SU-DHL-6 (cell line): ENCODE measurements around the gene FOXD2.
A peak's percentile ranks its signal among the peaks of the same experiment; 100 is the strongest.

Experiments
- H2AFZ ChIP-seq: fragments of 200-600 bp; sonication (generic); 2 replicates; pipeline ENCODE4 v1.6.1; 2014; ENCODE audit warnings: low read depth, mild to moderate bottlenecking, moderate library complexity, mixed read lengths, antibody characterized with exemption, low read length; ENCODE audit not compliant: severe bottlenecking
- H3F3A ChIP-seq: fragments of 200-600 bp; shearing (Covaris generic); 2 replicates; pipeline ENCODE4 v1.6.0; 2016; ENCODE audit warnings: antibody characterized with exemption, mild to moderate bottlenecking; ENCODE audit not compliant: insufficient read depth
- H3K27ac ChIP-seq: fragments of 200-600 bp; sonication (generic); 2 replicates; pipeline ENCODE4 v1.5.1; 2016; ENCODE audit warnings: low read depth, mild to moderate bottlenecking, low read length, moderate library complexity, mixed read lengths
- H3K27me3 ChIP-seq: fragments of 200-600 bp; sonication (generic), shearing (Covaris generic); 2 replicates; pipeline ENCODE4 v1.6.0; 2014; ENCODE audit warnings: mild to moderate bottlenecking, low read length
- H3K36me3 ChIP-seq: fragments of 200-600 bp; sonication (generic); 2 replicates; pipeline ENCODE4 v1.6.1; 2014; ENCODE audit warnings: mild to moderate bottlenecking, low read length, mixed read lengths
- H3K4me2 ChIP-seq: fragments of 300-600, 200-600 bp; shearing (Covaris generic), sonication (generic); 2 replicates; pipeline ENCODE4 v1.6.0; 2014; ENCODE audit warnings: low read length, low read depth, mild to moderate bottlenecking; ENCODE audit not compliant: poor library complexity, severe bottlenecking
- H3K4me3 ChIP-seq: fragments of 200-600 bp; sonication (generic); 2 replicates; pipeline ENCODE4 v1.5.1; 2014; ENCODE audit warnings: antibody characterized with exemption, low read length, mild to moderate bottlenecking, mixed read lengths; ENCODE audit not compliant: insufficient read depth, poor library complexity, severe bottlenecking
- H3K79me2 ChIP-seq: fragments of 200-600 bp; sonication (generic); 2 replicates; pipeline ENCODE4 v1.6.1; 2014; ENCODE audit warnings: mild to moderate bottlenecking, low read length, moderate library complexity; ENCODE audit not compliant: insufficient read depth
- H3K9ac ChIP-seq: fragments of 200-600 bp; sonication (generic); 2 replicates; pipeline ENCODE4 v1.7.0; 2014; ENCODE audit warnings: mild to moderate bottlenecking, low read length
- H3K9me2 ChIP-seq: fragments of 200-600 bp; sonication (generic); replicated peaks from 2 replicates; pipeline ENCODE4 v1.6.1; 2014; ENCODE audit warnings: low read length; ENCODE audit not compliant: insufficient read depth
- H3K9me3 ChIP-seq: fragments of 200-600 bp; sonication (generic); 2 replicates; pipeline ENCODE4 v1.6.1; 2014; ENCODE audit warnings: low read length, mixed read lengths; ENCODE audit not compliant: insufficient read depth
- H4K20me1 ChIP-seq: fragments of 200-600 bp; sonication (generic); 2 replicates; pipeline ENCODE4 v1.6.1; 2014; ENCODE audit warnings: low read depth, mild to moderate bottlenecking, antibody characterized with exemption, low read length, moderate library complexity, mixed read lengths
- EZH2phosphoT487 ChIP-seq: fragments of 200-600 bp; sonication (generic), shearing (Covaris generic); conservative IDR thresholded peaks from 2 replicates; pipeline ENCODE4 v1.6.1; 2018; ENCODE audit warnings: mild to moderate bottlenecking, antibody characterized with exemption, low read length, moderate library complexity, mixed read lengths
- TF ChIP-seq, protein P1 (sequence below): fragments of 200-600 bp; sonication (generic); IDR thresholded peaks from one replicate; pipeline ENCODE4 v1.5.1; 2017; ENCODE audit warnings: antibody characterized with exemption, mild to moderate bottlenecking, low read length, moderate library complexity; ENCODE audit not compliant: insufficient read depth, poor library complexity, severe bottlenecking

FOXD2 gene

GRCh38 chr1:47436979-47437446 is 831 bp upstream of the FOXD2 start:
- Histone ChIP-seq H3K9ac (peak overlapping the region; percentile 91), H3K4me3 (peak overlapping the region; percentile 73), H2AFZ (peak overlapping the region; percentile 87), H3K36me3 (no peaks in the 10 kb centered on the region), H3K27ac (peak overlapping the region; percentile 78), H3K9me2 (no peaks in the 10 kb centered on the region), H3K27me3 (no peaks in the 10 kb centered on the region), H3K79me2 (peaks cover 42% of the 10 kb centered on the region), H4K20me1 (no peaks in the 10 kb centered on the region), H3F3A (no peaks in the 10 kb centered on the region), H3K4me2 (peak overlapping the region; percentile 77), H3K9me3 (no peaks in the 10 kb centered on the region)
- no peak for TF ChIP-seq EZH2phosphoT487
- TF ChIP-seq, protein P1, sequence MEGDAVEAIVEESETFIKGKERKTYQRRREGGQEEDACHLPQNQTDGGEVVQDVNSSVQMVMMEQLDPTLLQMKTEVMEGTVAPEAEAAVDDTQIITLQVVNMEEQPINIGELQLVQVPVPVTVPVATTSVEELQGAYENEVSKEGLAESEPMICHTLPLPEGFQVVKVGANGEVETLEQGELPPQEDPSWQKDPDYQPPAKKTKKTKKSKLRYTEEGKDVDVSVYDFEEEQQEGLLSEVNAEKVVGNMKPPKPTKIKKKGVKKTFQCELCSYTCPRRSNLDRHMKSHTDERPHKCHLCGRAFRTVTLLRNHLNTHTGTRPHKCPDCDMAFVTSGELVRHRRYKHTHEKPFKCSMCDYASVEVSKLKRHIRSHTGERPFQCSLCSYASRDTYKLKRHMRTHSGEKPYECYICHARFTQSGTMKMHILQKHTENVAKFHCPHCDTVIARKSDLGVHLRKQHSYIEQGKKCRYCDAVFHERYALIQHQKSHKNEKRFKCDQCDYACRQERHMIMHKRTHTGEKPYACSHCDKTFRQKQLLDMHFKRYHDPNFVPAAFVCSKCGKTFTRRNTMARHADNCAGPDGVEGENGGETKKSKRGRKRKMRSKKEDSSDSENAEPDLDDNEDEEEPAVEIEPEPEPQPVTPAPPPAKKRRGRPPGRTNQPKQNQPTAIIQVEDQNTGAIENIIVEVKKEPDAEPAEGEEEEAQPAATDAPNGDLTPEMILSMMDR: no peak

GRCh38 chr1:47438165-47439016 is 547 bp downstream of the FOXD2 start:
- Histone ChIP-seq H3K36me3 (no peaks in the 10 kb centered on the region), H3K9ac (peak overlapping the region; percentile 91), H3F3A (no peaks in the 10 kb centered on the region), H3K27me3 (no peaks in the 10 kb centered on the region), H3K4me3 (peak overlapping the region; percentile 73), H3K4me2 (peak overlapping the region; percentile 77), H3K27ac (peak overlapping the region; percentile 78), H3K79me2 (peaks cover 35% of the 10 kb centered on the region), H4K20me1 (no peaks in the 10 kb centered on the region), H2AFZ (peak overlapping the region; percentile 87), H3K9me3 (no peaks in the 10 kb centered on the region), H3K9me2 (no peaks in the 10 kb centered on the region)
- TF ChIP-seq, protein P1: no peak
- TF ChIP-seq EZH2phosphoT487: no peak

GRCh38 chr1:47439017-47439818 is 1.4 kb downstream of the FOXD2 start:
- Histone ChIP-seq H3K27me3 (no peaks in the 10 kb centered on the region), H4K20me1 (no peaks in the 10 kb centered on the region)
- TF ChIP-seq, protein P1: no peak
- no peak for TF ChIP-seq EZH2phosphoT487

More at GRCh38 chr1:47439017-47439818, 1.4 kb downstream of the FOXD2 start:
- no peaks in the 10 kb centered on the region for H3K9me3 ChIP-seq
- no peak overlapping the region for H3K4me3 ChIP-seq
- no peak overlapping the region for H3K27ac ChIP-seq
- no peak overlapping the region for H3K9ac ChIP-seq
- no peak overlapping the region for H3K4me2 ChIP-seq
- no peaks in the 10 kb centered on the region for H3K9me2 ChIP-seq
- H3F3A ChIP-seq: no peaks in the 10 kb centered on the region
- H3K79me2 ChIP-seq: peaks cover 27% of the 10 kb centered on the region
- no peaks in the 10 kb centered on the region for H3K36me3 ChIP-seq
- H2AFZ ChIP-seq: no peak overlapping the region
